GM12878 (cell line): ENCODE results near the gene MGAT4B. TPM values are rescaled to one million over a fixed set of nuclear protein-coding genes. Genes with fewer than 3 reads are reported as not detected.

ENCODE experiments used
- ATAC-seq: fragments of 200-7000 bp; cut with Tn5 transposase; 3 replicates; pipeline ENCODE4 v1.9.1; 2020; ENCODE audit warnings: mild to moderate bottlenecking, moderate library complexity
- BruUV-seq: library from RNA; stranded (reverse); fragments of 400-500 nt; replicated peaks from 2 replicates; lab custom pipeline; 2021; lab: Mats Ljungman, UMichigan
- CTCF ChIA-PET: fragments of 300-600 bp; sonication (Branson Sonifier 250); formaldehyde crosslinking; extraction: SDS; loops from one replicate; lab custom pipeline; 2021; ENCODE audit warnings: inconsistent platforms; lab: Yijun Ruan, JAX
- POLR2A ChIA-PET: fragments of 350-600 bp; formaldehyde crosslinking; extraction: SDS; loops from one replicate; lab custom pipeline; 2021; ENCODE audit warnings: inconsistent platforms; lab: Charles Lee
- RAD21 ChIA-PET: fragments of 300-600 bp; sonication (Branson Sonifier 250); formaldehyde crosslinking; loops from one replicate; lab custom pipeline; 2023; ENCODE audit warnings: antibody characterized with exemption; ENCODE audit not compliant: unreplicated experiment; lab: Charles Lee
- SMC1A ChIA-PET: fragments of 300-600 bp; sonication (Branson Sonifier 250); formaldehyde crosslinking; loops from one replicate; lab custom pipeline; 2023; ENCODE audit not compliant: unreplicated experiment, uncharacterized antibody; lab: Charles Lee
- DNase-seq: peaks from one replicate; pipeline ENCODE4 v3.0.0-alpha.2; 2011; ENCODE audit warnings: low read depth, low spot score
- FAIRE-seq: peaks from 3 replicates; lab custom pipeline; 2011; peaks lifted over from hg19 to GRCh38; lab: Jason Lieb, UNC
- H2AFZ ChIP-seq: 2 replicates; pipeline ENCODE4 v1.6.0; 2011; ENCODE audit warnings: low read depth, low read length, control low read depth; ENCODE audit not compliant: control insufficient read depth
- H3K27ac ChIP-seq: 2 replicates; pipeline ENCODE4 v1.5.1; 2011; ENCODE audit warnings: control low read depth; ENCODE audit not compliant: control insufficient read depth, insufficient read depth
- H3K27me3 ChIP-seq, 2 experiments: replicated peaks in 1 of 2; 2 replicates each; pipeline versions ENCODE4 v1.6.0 to v1.6.1; 2011; ENCODE audit warnings: low read length in 1 of 2; ENCODE audit not compliant: control insufficient read depth in 2 of 2, insufficient read depth in 2 of 2
- H3K36me3 ChIP-seq, 2 experiments: 2 replicates each; pipeline ENCODE4 v1.5.1; 2011; ENCODE audit warnings: low read length in 1 of 2; ENCODE audit not compliant: control insufficient read depth in 2 of 2, insufficient read depth in 2 of 2
- H3K4me1 ChIP-seq: 2 replicates; pipeline ENCODE4 v1.6.1; 2011; ENCODE audit warnings: mild to moderate bottlenecking, low read length, moderate library complexity, mixed read lengths; ENCODE audit not compliant: control insufficient read depth, insufficient read depth
- H3K4me2 ChIP-seq: 2 replicates; pipeline ENCODE4 v1.6.0; 2011; ENCODE audit warnings: control low read depth; ENCODE audit not compliant: control insufficient read depth, insufficient read depth
- H3K4me3 ChIP-seq: fragments of 200-600 bp; sonication (generic); 2 replicates; pipeline ENCODE4 v1.5.1; 2016
- H3K79me2 ChIP-seq: 2 replicates; pipeline ENCODE4 v1.6.0; 2011; ENCODE audit warnings: low read length; ENCODE audit not compliant: control insufficient read depth, insufficient read depth
- H3K9ac ChIP-seq: 2 replicates; pipeline ENCODE4 v1.8.0; 2011; ENCODE audit warnings: low read length, control low read depth, mixed read lengths; ENCODE audit not compliant: control insufficient read depth, insufficient read depth
- H3K9me3 ChIP-seq: replicated peaks from 3 replicates; pipeline ENCODE4 v1.5.1; 2011; ENCODE audit warnings: mild to moderate bottlenecking, low read length; ENCODE audit not compliant: control insufficient read depth, insufficient read depth
- H4K20me1 ChIP-seq: 2 replicates; pipeline ENCODE4 v1.6.0; 2011; ENCODE audit not compliant: control insufficient read depth, insufficient read depth
- CBX5 ChIP-seq: sonication (generic); IDR thresholded peaks from 2 replicates; pipeline ENCODE4 v1.6.1; 2016; ENCODE audit warnings: low read depth, moderate library complexity, mild to moderate bottlenecking, inconsistent platforms
- CHD2 ChIP-seq: IDR thresholded peaks from 2 replicates; pipeline ENCODE4 v1.6.1; 2011; ENCODE audit warnings: low read depth, low read length, improper control_type of control experiment, borderline replicate concordance
- EED ChIP-seq: sonication (generic); IDR thresholded peaks from 2 replicates; pipeline ENCODE4 v1.6.1; 2016; ENCODE audit warnings: antibody characterized with exemption, low read depth
- HDAC2 ChIP-seq: fragments of 200-600 bp; sonication (generic); IDR thresholded peaks from 2 replicates; pipeline ENCODE4 v1.6.1; 2017
- MTA3 ChIP-seq: IDR thresholded peaks from 2 replicates; pipeline ENCODE4 v1.6.1; 2012; ENCODE audit warnings: low read length, inconsistent platforms, borderline replicate concordance
- NR2C1 ChIP-seq: fragments of 450-650 bp; IDR thresholded peaks from 2 replicates; pipeline ENCODE4 v1.6.1; 2017; ENCODE audit warnings: antibody characterized with exemption, mild to moderate bottlenecking, moderate library complexity
- NR2C2 ChIP-seq: IDR thresholded peaks from 2 replicates; pipeline ENCODE4 v1.6.1; 2011; ENCODE audit warnings: borderline replicate concordance, low read depth; ENCODE audit not compliant: control insufficient read depth, insufficient read length
- PBX3 ChIP-seq: IDR thresholded peaks from 2 replicates; pipeline ENCODE4 v1.6.1; 2011; ENCODE audit warnings: mild to moderate bottlenecking, low read depth, low read length, moderate library complexity; ENCODE audit not compliant: insufficient replicate concordance
- POU2F2 ChIP-seq: IDR thresholded peaks from 3 replicates; pipeline ENCODE4 v1.6.1; 2011; ENCODE audit warnings: low read depth, mild to moderate bottlenecking, low read length, borderline replicate concordance
- RBBP5 ChIP-seq: fragments of 200-600 bp; sonication (generic); conservative IDR thresholded peaks from 2 replicates; pipeline ENCODE4 v1.6.1; 2016
- RELB ChIP-seq: fragments of 450-650 bp; IDR thresholded peaks from 2 replicates; pipeline ENCODE4 v1.6.1; 2017; ENCODE audit warnings: low read depth, mild to moderate bottlenecking, moderate library complexity
- RUNX3 ChIP-seq: IDR thresholded peaks from 2 replicates; pipeline ENCODE4 v1.6.1; 2012; ENCODE audit warnings: low read length, inconsistent platforms
- SREBF2 ChIP-seq: IDR thresholded peaks from 2 replicates; pipeline ENCODE4 v1.6.1; 2012; ENCODE audit warnings: mild to moderate bottlenecking, low read length
- STAT3 ChIP-seq: IDR thresholded peaks from 2 replicates; pipeline ENCODE4 v1.6.1; 2011; ENCODE audit warnings: low read depth, low read length, improper control_type of control experiment
- ZNF217 ChIP-seq: fragments of 450-650 bp; IDR thresholded peaks from 2 replicates; pipeline ENCODE4 v1.6.1; 2017; ENCODE audit warnings: antibody characterized with exemption, mild to moderate bottlenecking
- ZSCAN29 ChIP-seq: fragments of 450-650 bp; IDR thresholded peaks from 2 replicates; pipeline ENCODE4 v1.6.1; 2017; ENCODE audit warnings: mild to moderate bottlenecking, moderate library complexity
- WGBS: methylation state at CpG from one replicate; pipeline ENCODE4 v1.1.6; 2016; ENCODE audit warnings: low lambda C conversion rate; ENCODE audit not compliant: insufficient replicate concordance, insufficient coverage; ENCODE audit errors: missing lambda C conversion rate; 5-methylcytosine and 5-hydroxymethylcytosine counted together
- in situ Hi-C: fragments of 300-500 bp; cut with MboI; formaldehyde crosslinking; loops from 9 replicates; pipeline ENCODE4 v1.14.3; 2018; ENCODE audit warnings: mixed read lengths
- intact Hi-C: fragments of 100-400 bp; cut with micrococcal nuclease; formaldehyde crosslinking; loops from one replicate; pipeline ENCODE4 v1.14.2; 2022; ENCODE audit not compliant: unreplicated experiment
- polyA plus RNA-seq, 11 experiments: library from polyadenylated mRNA; depleted of rRNA in 4 of 11; unstranded in 6 of 11; stranded (reverse) in 5 of 11; fragments of >200 nt; fragmentation: Nextera tagmentation in 4 of 11; fragmentation: Illumina TruSeq in 1 of 11; extraction: Ambion mirVana in 4 of 11; extraction: Trizol in 1 of 11; gene quantifications; 1 replicate in 1 of 11; 2 replicates in 10 of 11; pipeline versions ENCODE4 v1.2.1 to v1.2.3, GENCODE V29; 2011 to 2016; ENCODE audit warnings: inconsistent platforms in 2 of 11, missing spikeins in 2 of 11, low read depth in 1 of 11
- total RNA-seq, 4 experiments: library from RNA; depleted of rRNA in 3 of 4; stranded (reverse); fragments of >200 nt in 3 of 4; fragmentation: Illumina TruSeq in 1 of 4; extraction: Trizol in 1 of 4; gene quantifications; 2 replicates each; pipeline versions ENCODE4 v1.2.1 to v1.2.3, GENCODE V29; 2013 to 2021

MGAT4B gene
- total and polyA plus RNA-seq, 10 of the 15 experiments (the other 5 are each of a cell fraction or from before 2014, with no cell fraction given): 0.60 to 82.5 (median 34.4) TPM; not detected in 1

GRCh38 chr5:179796877-179797608 lies 9.6 kb downstream of the MGAT4B start (continued):
- TF ChIP-seq RELB (no peak), EED (no peak), STAT3 (no peak), ZNF217 (no peak), ZSCAN29 (no peak), RUNX3 (no peak)

- intact Hi-C loops: loop anchor here (5.0 kb wide), 1 partner anchor 34 kb away; no protein-coding TSS in a partner anchor
- no peak for FAIRE-seq
- POLR2A ChIA-PET: interaction anchor here (0.5 to 0.9 kb wide), 4 partner anchors 59 to 82 kb away, joined by 3 to 4 read pairs (median 3); no protein-coding TSS in a partner anchor
- TF ChIP-seq NR2C1: peak; percentile 28; the same call in 1 of the 2 replicates
- TF ChIP-seq CHD2: peak; percentile 39; the same call in 1 of the 2 replicates
- TF ChIP-seq SREBF2: no peak
- no peak; the same call in 1 of the 2 replicates for TF ChIP-seq MTA3
- TF ChIP-seq RBBP5: no peak
- no peak for TF ChIP-seq CBX5
- 0 out of 3 replicates have a peak, but pooled peaks have one; percentile 36 for TF ChIP-seq POU2F2
- TF ChIP-seq NR2C2: no peak
- no peak for TF ChIP-seq HDAC2
- no peak for TF ChIP-seq PBX3
These were observed 10.5 kb downstream of the MGAT4B start for GRCh38 chr5:179795863-179796833.

More at GRCh38 chr5:179795863-179796833, 10.5 kb downstream of the MGAT4B start:
- H3K9ac ChIP-seq: peak overlapping the region; percentile 76; the same call in 1 of the 2 replicates
- ChIA-PET RAD21 (interaction anchor here (0.6 to 2.2 kb wide), 5 partner anchors 11 to 167 kb away, joined by 3 to 8 read pairs (median 3); no protein-coding TSS in a partner anchor), CTCF (interaction anchor here (0.5 to 2.9 kb wide), 10 partner anchors 9 to 159 kb away, joined by 3 to 16 read pairs (median 3); no protein-coding TSS in a partner anchor), SMC1A (interaction anchor here (0.9 to 1.6 kb wide), 4 partner anchors 19 to 118 kb away, joined by 3 read pairs; no protein-coding TSS in a partner anchor)
- H3K4me1 ChIP-seq: peaks cover 23% of the 10 kb centered on the region
- DNase-seq (peak; percentile 31), ATAC-seq (peak; percentile 87)
- peak overlapping the region; percentile 75 for H3K4me3 ChIP-seq
- H3K79me2 ChIP-seq: no peaks in the 10 kb centered on the region
- no peaks in the 10 kb centered on the region for H3K9me3 ChIP-seq
- H3K27me3 ChIP-seq: no peaks in the 10 kb centered on the region
- BruUV-seq: no TSS peak
- peak overlapping the region; percentile 96 for H3K4me2 ChIP-seq
- 1% methylated on average over 89 of the region's 113 CpGs for WGBS
- peak overlapping the region; percentile 81 for H2AFZ ChIP-seq
- in situ Hi-C loops: loop anchor here (25.0 kb wide), 1 partner anchor 291 kb away; no protein-coding TSS in a partner anchor
- peaks cover 0 to 13% of the 10 kb centered on the region in 2 experiments; a peak in 2 of 4 replicates for H3K36me3 ChIP-seq
- H4K20me1 ChIP-seq: no peaks in the 10 kb centered on the region
- peak overlapping the region; percentile 62; the same call in 1 of the 2 replicates for H3K27ac ChIP-seq
